ENCODE results near the gene VPS13D.

DNA sequence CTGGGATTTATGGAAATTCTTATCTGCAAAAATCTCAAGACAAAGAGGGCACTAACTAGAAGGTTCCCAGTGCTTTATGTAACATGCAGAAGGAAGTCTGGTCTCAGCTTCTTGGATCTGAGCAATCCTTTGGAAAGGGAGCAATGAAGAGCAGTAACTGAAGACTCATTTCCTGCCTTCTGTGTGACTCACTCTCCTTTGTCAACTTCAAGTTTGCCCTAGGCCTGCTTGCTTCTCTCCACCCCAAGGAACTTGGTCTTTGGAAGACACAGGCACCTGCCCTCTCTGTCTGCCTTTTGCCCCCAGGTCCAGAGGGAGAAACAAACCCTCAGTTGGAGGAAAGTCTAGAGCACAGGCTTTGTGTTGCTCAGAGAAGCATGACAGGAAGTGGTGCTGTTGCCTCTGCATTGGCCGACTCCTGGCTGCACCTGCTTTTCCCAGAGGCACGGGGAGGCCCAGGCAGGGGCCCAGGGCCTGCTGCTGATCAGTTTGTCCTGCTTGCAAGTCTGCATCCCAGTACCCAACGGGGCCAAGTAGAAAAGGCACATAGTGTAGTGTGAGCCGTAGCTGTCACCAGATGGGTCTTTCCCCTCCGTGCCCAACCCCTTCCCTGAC lies 251.0 kb downstream of the VPS13D start:
- no peak for TF ChIP-seq POLR2A (IDR thresholded peaks at IDR 0.05)
- no peak for TF ChIP-seq CTCF (IDR thresholded peaks at IDR 0.05)
